ENCODE measurements around the gene PIK3CD.
"Not testable (repeated sequence)": the region's sequence is repeated elsewhere in the genome, so short reads cannot be mapped to it uniquely, and the experiment has no call there.

The PIK3CD gene

DNA sequence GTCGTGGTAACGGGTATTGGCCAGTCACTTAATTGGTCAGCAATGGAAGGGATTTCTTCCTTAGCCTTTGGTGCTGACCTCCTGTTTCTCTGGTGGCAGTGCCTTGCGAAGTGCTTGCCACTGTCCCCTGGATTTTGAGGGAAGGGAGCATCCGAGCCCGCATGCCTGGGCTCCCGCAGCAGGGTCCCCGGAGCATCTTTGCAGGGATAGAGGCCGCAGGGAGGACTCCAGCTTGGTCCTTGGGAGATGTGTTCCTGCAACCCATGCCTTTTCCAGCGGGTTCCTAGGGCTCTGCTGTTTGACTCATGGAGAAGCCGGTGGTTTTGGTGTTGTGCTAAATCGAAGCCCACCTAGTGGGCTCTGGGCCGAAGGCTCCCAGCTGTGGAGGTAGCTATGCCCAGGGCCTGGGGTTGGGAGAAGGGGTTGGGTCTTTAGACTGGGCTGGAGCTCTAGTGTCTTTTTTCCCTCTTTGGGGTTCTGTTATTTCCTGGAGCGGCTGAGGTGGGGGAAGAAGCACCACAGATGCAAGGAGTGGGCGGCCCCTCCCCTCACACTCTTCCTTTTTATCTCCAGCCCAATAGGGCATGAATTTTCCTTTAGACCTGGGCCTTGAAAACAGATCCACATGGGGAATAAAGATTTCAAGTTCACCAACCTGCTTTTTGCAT is 39.0 kb downstream of the PIK3CD start:
- DNase-seq = no peak

DNA sequence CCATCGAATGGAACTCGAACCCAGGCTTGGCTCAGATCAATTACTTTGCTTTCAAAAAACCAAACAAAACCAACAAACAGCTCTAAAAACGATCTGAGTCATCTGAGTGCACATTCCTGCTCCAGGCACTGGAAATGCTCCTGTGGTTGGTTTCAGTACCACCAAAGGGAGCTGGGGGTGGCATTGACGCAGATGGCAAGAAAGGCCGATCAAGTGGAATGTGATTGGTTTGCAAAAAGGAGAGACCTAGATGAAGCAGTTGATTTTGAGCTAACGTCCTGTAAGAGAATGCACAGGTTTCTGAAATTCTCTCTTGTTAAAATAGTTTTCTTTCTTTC is 39.5 kb downstream of the PIK3CD start:
- no peak for DNase-seq

DNA sequence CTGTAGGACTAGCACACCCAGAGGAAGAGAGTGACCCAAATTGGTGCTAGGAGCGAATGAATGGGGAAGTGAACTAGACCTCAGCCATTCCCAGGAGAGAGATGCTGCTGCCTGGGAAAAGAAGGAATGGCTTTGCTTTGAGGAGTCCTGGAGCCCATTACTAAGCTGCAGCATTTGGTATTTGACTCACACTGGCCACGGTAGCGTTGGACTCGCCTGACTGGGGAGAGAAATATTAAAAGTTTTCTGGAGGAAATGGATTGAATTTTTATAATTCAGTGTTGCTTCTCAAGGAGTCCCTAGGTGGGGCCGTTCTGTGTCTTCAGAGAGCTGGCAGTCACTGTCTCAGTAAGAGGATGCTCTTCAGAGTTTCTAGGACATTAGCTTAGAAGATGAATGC is 40.2 kb downstream of the PIK3CD start:
- no peak for DNase-seq

DNA sequence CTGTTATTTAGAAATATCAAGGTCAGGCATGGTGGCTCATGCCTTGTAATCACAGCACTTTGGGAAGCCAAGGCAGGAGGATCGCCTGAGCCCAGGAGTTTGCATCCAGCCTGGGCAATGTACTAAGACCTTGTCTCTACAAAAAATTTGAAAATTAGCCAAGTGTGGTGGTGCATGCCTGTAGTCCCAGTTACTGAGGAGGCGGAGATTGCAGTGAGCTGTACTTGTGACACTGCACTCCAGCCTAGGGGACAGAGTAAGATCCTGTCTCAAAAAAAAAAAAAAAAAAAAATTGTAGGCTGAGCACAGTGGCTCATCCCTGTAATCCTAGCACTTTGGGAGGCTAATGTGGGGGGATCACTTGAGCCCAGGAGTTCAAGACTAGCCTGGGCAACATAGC is 45.3 kb downstream of the PIK3CD start:
- no peak for DNase-seq

DNA sequence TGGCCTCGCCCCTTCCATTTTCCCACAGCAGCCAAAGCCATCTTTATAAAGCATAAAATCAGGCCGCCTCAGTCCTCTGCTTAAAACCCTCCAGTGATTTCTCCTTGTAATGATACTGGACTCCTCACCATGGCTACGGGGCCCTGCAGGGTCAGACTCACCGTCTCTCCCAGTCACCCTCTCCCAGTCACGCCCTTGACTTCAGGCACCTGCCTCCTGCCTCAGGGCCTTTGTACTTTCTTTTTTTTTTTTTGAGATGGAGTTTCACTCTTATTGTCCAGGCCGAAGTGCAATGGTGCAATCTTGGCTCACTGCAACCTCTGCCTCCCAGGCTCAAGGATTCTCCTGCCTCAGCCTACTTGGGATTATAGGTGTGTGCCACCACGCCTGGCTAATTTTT is 47.8 kb downstream of the PIK3CD start:
- no peak for DNase-seq

DNA sequence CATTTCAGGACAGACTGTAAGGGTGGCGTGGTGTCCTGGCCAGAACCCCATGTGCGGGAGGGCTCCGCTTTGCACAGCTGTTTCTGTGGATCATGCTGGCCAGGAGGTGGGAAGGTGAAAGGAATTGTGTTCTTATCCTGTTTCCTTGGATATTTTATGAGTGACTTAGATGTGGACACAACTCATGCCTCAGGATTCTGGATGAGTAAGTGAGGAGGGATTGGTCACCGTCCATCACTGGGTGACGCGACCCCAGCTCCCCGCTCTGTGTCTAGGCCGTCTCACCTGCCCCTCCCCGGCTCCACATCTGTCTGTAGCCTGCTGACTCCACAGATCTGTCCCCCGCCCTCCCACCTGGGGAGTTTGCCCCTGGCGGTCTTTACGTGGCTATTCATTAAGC is 48.8 kb downstream of the PIK3CD start:
- no peak for DNase-seq

GRCh38 chr1:9701665-9702064 is 50.1 kb downstream of the PIK3CD start:
- no peak for DNase-seq

- no peak for DNase-seq
Measured at GRCh38 chr1:9703165-9703509, 51.6 kb downstream of the PIK3CD start.

DNA sequence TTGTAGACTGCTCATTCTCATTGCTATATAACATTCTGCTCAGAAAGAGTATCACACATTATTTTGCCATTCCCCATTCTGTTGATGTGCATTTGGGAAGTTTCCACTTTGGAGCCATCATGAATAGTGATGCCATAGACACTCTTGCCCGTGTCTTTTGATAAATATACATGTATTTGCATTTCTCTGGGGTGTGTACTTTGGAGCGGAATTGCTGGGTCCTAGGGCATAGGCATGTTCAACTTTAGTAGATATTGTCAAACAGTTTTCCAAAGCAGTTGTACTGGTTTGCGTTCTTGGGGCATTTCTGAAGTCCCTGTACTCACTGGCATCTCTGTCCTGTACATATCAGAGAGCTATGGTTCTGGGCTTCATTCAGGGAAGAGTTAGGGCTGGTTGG is 52.1 kb downstream of the PIK3CD start:
- DNase-seq = no peak

GRCh38 chr1:9705337-9706093 is 54.0 kb downstream of the PIK3CD start:
- DNase-seq = no peak

- no peak for DNase-seq
Measured at GRCh38 chr1:9706178-9706577, 54.6 kb downstream of the PIK3CD start.

DNA sequence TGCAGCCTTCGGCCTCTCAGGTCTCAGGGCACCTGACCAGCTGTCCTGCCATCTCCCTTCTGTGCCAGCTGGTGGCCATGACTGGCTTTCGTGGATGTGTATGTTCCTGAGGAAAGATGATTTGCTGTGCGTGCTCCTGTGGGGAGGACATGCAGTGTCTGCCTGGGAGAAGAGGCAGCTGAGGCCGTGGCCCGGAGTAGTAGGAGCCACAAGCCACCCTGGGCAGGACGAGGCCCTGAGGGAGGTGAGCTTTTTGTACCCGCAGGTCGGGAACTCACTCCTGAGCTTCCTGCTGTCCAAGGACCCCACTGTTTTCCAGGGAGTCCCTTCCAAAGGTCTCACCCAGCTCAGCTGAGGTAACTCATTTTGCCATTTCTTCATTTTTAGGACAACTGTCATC is 58.5 kb downstream of the PIK3CD start:
- DNase-seq = no peak

DNA sequence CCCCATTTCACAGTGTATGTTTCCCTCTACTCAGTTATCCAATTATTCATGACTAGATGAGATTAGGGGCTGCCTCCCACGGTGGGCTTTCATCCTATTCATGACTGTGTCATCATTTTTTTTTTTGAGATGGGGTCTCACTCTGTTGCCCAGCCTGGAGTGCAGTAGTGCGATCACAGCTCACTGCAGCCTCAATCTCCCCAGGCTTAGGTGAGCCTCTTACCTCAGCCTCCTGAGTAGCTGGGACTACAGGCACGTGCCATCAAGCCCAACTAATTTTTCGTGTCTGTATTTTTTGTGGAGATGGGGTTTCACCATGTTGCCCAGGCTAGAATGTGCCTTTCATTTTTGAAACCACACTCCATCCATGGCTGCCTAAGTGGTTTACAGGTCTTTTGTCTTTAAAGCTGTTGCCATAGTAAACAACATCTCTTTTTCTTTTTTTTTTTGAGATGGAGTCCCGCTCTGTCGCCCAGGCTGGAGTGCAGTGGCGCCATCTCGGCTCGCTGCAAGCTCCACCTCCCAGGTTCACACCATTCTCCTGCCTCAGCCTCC is 60.0 kb downstream of the PIK3CD start:
- DNase-seq = no peak

DNA sequence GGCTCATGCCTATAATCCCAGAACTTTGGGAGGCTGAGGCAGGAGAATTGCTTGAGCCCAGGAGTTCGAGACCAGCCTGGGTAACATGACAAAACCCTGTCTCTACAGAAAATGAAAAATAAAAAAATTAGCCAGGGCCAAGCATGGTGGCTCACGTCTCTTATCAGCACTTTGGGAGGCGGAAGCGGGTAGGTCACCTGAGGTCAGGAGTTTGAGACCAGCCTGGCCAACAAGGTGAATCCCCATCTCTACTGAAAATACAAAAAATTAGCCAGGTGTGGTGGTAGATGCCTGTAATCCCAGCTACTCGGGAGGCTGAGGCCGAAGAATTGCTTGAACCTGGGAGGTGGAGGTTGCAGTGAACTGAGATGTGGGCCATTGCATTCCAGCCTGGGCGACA is 61.2 kb downstream of the PIK3CD start:
- not testable (repeated sequence) for DNase-seq

GRCh38 chr1:9714257-9714718 is 62.8 kb downstream of the PIK3CD start:
- DNase-seq = no peak

- DNase-seq = no peak
Measured at GRCh38 chr1:9715536-9716226, 64.2 kb downstream of the PIK3CD start.

GRCh38 chr1:9716404-9717192 is 65.1 kb downstream of the PIK3CD start:
- DNase-seq = no peak

GRCh38 chr1:9717193-9718005 is 65.9 kb downstream of the PIK3CD start:
- DNase-seq = peak in 1 of 2 donors; percentile 20

DNA sequence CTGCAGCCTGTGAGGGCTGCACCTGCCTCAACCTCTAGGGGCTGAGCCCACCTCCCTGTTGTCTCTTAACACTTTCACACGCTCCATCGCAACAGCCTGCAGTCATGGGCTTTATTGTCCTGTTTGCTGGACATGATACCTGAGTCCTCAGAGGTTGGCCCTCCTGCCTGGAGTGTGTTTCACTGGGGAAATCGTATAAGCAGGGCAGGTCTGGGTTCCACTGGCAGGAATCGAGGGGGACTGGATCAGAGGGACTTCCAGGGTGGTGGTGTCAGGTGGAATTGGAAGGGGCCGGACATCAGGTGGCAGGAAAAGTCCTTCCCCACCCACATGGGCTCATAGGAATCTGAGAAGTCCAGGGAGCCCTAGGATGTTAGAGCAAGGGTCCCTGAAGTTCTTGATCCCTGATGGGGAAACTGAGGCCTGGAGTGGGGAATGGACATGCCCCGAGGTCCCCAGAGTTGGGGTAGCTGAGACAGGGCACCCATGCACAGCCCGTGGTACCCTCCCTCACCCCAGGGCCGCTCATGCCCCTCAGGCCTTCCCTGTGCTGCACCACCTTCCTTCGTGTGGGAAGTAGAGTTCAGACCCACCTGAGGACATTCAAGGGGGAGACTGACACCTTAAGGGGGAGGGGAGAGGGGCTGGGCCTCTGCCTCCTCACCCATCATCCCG is 66.6 kb downstream of the PIK3CD start:
- no peak for DNase-seq

- no peak for DNase-seq
Measured at GRCh38 chr1:9719978-9720722, 68.6 kb downstream of the PIK3CD start.
